SK-N-MC (cell line): ENCODE results near the gene HHIP.

Source experiments
- DNase-seq: peaks from one replicate; pipeline ENCODE4 v3.0.0-alpha.2; 2011; ENCODE audit warnings: low read depth, low spot score
- H3K27ac ChIP-seq: fragments of 200-600 bp; sonication (generic); 2 replicates; pipeline ENCODE4 v1.5.1; 2016; ENCODE audit warnings: mixed run types
- H3K36me3 ChIP-seq: fragments of 200-600 bp; sonication (generic); 2 replicates; pipeline ENCODE4 v1.6.1; 2017; ENCODE audit warnings: antibody characterized with exemption, low read length, mixed read lengths; ENCODE audit not compliant: insufficient read depth
- H3K4me3 ChIP-seq: fragments of 200-600 bp; sonication (generic); 2 replicates; pipeline ENCODE4 v1.5.1; 2016
- H3K9ac ChIP-seq: fragments of 200-600 bp; sonication (generic); 2 replicates; pipeline ENCODE4 v1.8.0; 2017; ENCODE audit warnings: mixed run types, mixed read lengths; ENCODE audit not compliant: insufficient read length
- H3K9me3 ChIP-seq: fragments of 200-600 bp; sonication (generic); 2 replicates; pipeline ENCODE4 v1.6.1; 2017; ENCODE audit warnings: low read depth, mild to moderate bottlenecking, antibody characterized with exemption, low read length, moderate library complexity, mixed read lengths
- EZH2 ChIP-seq: fragments of 200-600 bp; sonication (generic); IDR thresholded peaks from one replicate; pipeline ENCODE4 v1.6.1; 2017; ENCODE audit warnings: antibody characterized with exemption
- FOXP2 ChIP-seq: optimal IDR thresholded peaks from 2 replicates; pipeline ENCODE3; 2011; ENCODE audit warnings: mild to moderate bottlenecking, moderate library complexity; ENCODE audit not compliant: insufficient read depth; ENCODE audit errors: extremely low read length, control extremely low read depth
- POLR2AphosphoS5 ChIP-seq: IDR thresholded peaks from 2 replicates; pipeline ENCODE4 v1.6.1; 2012; ENCODE audit warnings: mild to moderate bottlenecking, low read depth, low read length, borderline replicate concordance

The HHIP gene

GRCh38 chr4:144709159-144709558, 63.2 kb downstream of the HHIP start:
- TF ChIP-seq FOXP2 (no peak), POLR2AphosphoS5 (no peak), EZH2 (no peak)
- H3K9ac ChIP-seq, result no peak overlapping the region
- no peak overlapping the region for H3K4me3 ChIP-seq
- H3K36me3 ChIP-seq, result no peaks in the 10 kb centered on the region
- no peak overlapping the region for H3K27ac ChIP-seq
- no peak for DNase-seq
- no peaks in the 10 kb centered on the region for H3K9me3 ChIP-seq

DNA sequence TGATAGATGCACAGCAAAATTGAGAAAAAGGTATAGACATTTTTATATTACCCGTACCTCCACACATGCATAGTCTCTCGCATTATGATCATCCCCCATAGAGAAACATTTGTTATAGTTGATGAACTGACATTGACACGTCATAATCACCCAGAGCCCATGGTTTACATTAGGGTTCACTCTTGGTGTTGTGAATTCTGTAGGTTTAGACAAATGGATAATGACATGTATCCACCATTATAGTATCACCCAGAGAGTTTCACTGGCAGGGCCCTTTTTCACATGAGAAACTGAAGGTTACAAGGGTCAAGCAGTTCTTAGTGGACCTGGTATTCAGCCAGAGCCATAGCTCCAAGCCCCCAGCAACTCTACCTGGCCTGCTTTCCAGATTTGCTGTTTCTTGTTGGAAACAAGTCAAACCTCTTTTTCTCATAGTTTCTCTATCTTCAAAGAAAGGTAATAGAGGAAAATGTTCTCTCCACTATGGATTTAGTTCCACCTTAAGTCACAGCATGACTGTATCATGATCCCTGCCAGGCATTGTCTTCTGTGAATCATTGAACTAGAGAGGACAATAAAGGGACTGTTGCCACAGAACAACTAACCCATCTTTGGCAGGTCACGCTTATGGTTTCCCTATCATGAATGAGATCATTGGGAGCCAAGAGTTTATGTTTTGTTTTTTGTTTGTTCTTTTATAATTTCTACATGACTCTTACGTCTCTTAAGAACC, 64.0 kb downstream of the HHIP start:
- Histone ChIP-seq H3K36me3 (no peaks in the 10 kb centered on the region), H3K27ac (no peak overlapping the region), H3K4me3 (no peak overlapping the region), H3K9me3 (no peaks in the 10 kb centered on the region), H3K9ac (no peak overlapping the region)
- no peak for DNase-seq
- TF ChIP-seq POLR2AphosphoS5, result no peak
- TF ChIP-seq EZH2, result no peak
- no peak for TF ChIP-seq FOXP2

- no peak overlapping the region for H3K4me3 ChIP-seq
- H3K9ac ChIP-seq, result no peak overlapping the region
- H3K27ac ChIP-seq, result no peak overlapping the region
- H3K36me3 ChIP-seq, result no peaks in the 10 kb centered on the region
- TF ChIP-seq EZH2, result no peak
- TF ChIP-seq FOXP2, result no peak
- TF ChIP-seq POLR2AphosphoS5, result no peak
- no peaks in the 10 kb centered on the region for H3K9me3 ChIP-seq
- DNase-seq, result no peak
Measured at GRCh38 chr4:144710526-144710912, 64.6 kb downstream of the HHIP start.

DNA sequence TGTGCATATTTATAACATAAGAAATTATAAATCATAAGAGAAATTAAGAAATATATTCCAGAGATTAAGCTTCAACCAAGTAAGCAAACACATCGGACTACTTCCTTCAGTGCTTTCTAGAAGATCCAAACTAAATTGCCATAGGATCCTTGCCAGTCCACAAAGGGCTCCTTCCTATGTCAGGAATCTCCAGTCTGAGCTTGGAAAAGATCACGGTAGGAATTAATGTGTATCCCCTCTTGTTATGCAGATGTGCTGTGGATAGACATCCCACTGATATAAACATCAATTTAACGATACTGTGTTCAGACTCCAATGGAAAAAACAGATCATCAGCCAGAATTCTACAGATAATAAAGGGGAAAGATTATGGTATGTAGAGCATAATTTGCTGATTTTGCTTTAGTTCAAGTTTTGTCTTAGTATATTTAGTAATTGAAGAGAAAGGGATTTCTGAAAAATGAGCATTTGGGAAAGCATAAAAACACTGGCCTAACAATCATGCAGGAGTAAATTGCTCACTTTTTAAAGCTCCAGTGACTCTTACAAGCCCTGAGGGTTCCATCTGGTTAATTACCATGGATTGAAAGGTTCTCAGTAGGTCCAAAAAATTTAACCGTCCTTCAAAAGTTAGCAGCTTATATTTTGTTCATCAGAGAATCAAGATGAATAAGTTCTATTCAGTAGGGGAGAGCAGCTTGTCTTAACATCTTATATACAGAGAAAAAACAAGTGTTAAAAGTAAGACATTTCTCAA, 65.9 kb downstream of the HHIP start:
- DNase-seq, result no peak
- no peak overlapping the region for H3K27ac ChIP-seq

DNA sequence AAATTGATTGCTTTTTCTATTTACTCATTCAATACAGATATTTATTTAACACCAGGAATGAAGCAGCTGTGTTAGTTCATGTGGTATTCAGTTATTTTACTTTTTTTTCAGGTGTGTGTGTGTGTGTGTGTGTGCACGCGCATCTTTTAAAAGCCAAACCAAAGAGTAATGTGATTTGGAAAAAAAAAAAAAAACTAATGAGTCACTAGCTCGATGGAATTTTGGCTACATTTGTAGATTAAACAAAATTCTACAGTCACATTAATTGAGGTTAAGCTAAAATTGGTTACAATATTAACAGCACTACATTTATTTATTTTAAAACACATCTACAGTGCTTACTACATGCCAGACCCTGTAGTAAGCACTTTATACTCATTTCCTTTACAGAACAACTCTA, 66.8 kb downstream of the HHIP start:
- no peaks in the 10 kb centered on the region for H3K36me3 ChIP-seq
- H3K9ac ChIP-seq, result no peak overlapping the region
- TF ChIP-seq POLR2AphosphoS5 (no peak), EZH2 (no peak), FOXP2 (no peak)
- no peaks in the 10 kb centered on the region for H3K9me3 ChIP-seq
- no peak overlapping the region for H3K27ac ChIP-seq
- H3K4me3 ChIP-seq, result no peak overlapping the region
- no peak for DNase-seq

More for the DNA sequence above, 65.9 kb downstream of the HHIP start:
- TF ChIP-seq FOXP2 (no peak), EZH2 (no peak), POLR2AphosphoS5 (no peak)
- Histone ChIP-seq H3K9me3 (no peaks in the 10 kb centered on the region), H3K4me3 (no peak overlapping the region), H3K36me3 (no peaks in the 10 kb centered on the region), H3K9ac (no peak overlapping the region)

GRCh38 chr4:144714166-144714565, 68.2 kb downstream of the HHIP start:
- H3K9ac ChIP-seq, result no peak overlapping the region
- H3K4me3 ChIP-seq, result no peak overlapping the region
- no peaks in the 10 kb centered on the region for H3K9me3 ChIP-seq
- no peak for TF ChIP-seq POLR2AphosphoS5
- TF ChIP-seq FOXP2, result no peak
- TF ChIP-seq EZH2, result no peak
- DNase-seq, result no peak
- no peaks in the 10 kb centered on the region for H3K36me3 ChIP-seq
- no peak overlapping the region for H3K27ac ChIP-seq

GRCh38 chr4:144715230-144715629, 69.3 kb downstream of the HHIP start:
- TF ChIP-seq EZH2 (no peak), POLR2AphosphoS5 (no peak), FOXP2 (no peak)
- Histone ChIP-seq H3K9me3 (no peaks in the 10 kb centered on the region), H3K4me3 (no peak overlapping the region), H3K36me3 (no peaks in the 10 kb centered on the region), H3K9ac (no peak overlapping the region), H3K27ac (no peak overlapping the region)
- no peak for DNase-seq

GRCh38 chr4:144716778-144717177, 70.8 kb downstream of the HHIP start:
- no peak for DNase-seq
- Histone ChIP-seq H3K9ac (no peak overlapping the region), H3K4me3 (no peak overlapping the region), H3K36me3 (no peaks in the 10 kb centered on the region), H3K27ac (no peak overlapping the region), H3K9me3 (no peaks in the 10 kb centered on the region)
- TF ChIP-seq FOXP2, result no peak
